AG04450 (cell line): Measurements from ENCODE around the gene RASSF1. TPM values are rescaled to one million over a fixed set of nuclear protein-coding genes. Genes with fewer than 3 reads are reported as not detected.

Experiments
- CTCF ChIA-PET: fragments of 300-600, 350-600 bp; formaldehyde crosslinking; extraction: SDS; loops from one replicate; lab custom pipeline; 2022; ENCODE audit warnings: antibody characterized with exemption, inconsistent platforms; lab: Charles Lee
- POLR2A ChIA-PET: fragments of 350-600 bp; formaldehyde crosslinking; extraction: SDS; loops from one replicate; lab custom pipeline; 2021; ENCODE audit warnings: antibody characterized with exemption, inconsistent platforms; lab: Yijun Ruan, JAX
- DNase-seq: peaks from one replicate; pipeline ENCODE4 v3.0.0-alpha.2; 2011; ENCODE audit warnings: low read depth, low spot score
- H3K27ac ChIP-seq: one replicate; pipeline ENCODE4 v1.5.1; 2012; ENCODE audit warnings: low read depth, low read length, control low read depth
- H3K27me3 ChIP-seq: one replicate; pipeline ENCODE4 v1.6.0; 2012; ENCODE audit warnings: low read length; ENCODE audit not compliant: control insufficient read depth, insufficient read depth
- H3K4me3 ChIP-seq: 2 replicates; pipeline ENCODE4 v1.5.1; 2011; ENCODE audit warnings: mild to moderate bottlenecking, low read depth, low read length, control low read depth
- H3K9me3 ChIP-seq: 2 replicates; pipeline ENCODE4 v1.5.1; 2012; ENCODE audit warnings: low read length; ENCODE audit not compliant: control insufficient read depth, insufficient read depth
- polyA plus RNA-seq: library from polyadenylated mRNA; depleted of rRNA; stranded (reverse); fragments of >200 nt; gene quantifications from 2 replicates; pipeline ENCODE4 v1.2.3, GENCODE V29; 2011
- TF ChIP-seq, protein P1 (sequence below): IDR thresholded peaks from 2 replicates; pipeline ENCODE4 v1.5.1; 2011; ENCODE audit warnings: low read depth, low read length, control low read depth, inconsistent platforms

Gene RASSF1
- polyA plus RNA-seq, 1 experiment, result 25.1 TPM

DNA sequence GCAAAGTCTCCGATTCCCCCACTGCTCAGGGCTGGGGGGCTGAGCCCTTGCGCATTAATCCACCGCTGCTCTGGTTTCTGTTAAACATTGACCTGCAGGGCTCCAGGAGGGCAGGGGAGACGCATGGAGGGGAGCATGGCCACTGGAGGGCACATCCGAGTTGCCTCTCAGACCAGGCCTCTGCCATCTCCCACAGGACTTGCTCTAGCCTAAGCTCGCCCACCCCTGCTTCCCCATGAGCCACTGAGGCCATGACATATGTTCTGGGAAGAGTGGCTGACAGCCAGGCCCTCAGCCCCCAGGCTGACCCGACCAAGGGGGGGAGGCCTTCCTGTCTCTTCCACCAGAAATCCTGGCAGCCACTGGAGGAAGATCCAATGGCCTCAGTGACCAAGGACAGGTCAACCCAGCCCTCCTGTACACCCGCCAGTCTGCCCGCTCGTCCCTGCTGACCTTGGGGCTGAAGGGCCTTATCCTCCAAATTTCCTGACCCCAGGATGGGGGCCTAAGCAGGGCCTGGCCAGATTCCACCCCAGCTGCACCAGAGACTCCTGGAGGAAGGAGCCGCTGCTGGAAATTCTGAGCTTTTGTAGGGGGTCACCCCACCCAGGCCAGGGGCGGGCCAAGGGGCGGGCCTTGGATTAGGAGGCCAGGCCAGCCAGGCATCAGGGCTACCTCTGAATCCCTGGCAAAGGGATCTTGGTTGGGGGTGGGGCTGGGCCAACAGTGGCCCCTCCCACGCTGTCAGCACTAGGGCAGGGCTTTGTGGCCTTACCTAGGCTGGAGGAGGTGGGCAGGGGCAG lies 37.4 kb downstream of the RASSF1 start, which contains the start of gene HYAL1:
Gene HYAL1 (minus strand): TSS at position 562 of the 803 bp plus-strand sequence. CDS start 618 bp downstream, outside the sequence.
- H3K4me3 ChIP-seq, result no peak within 1 kb of the TSS
- POLR2A ChIA-PET, result no interaction called here
- H3K27me3 ChIP-seq, result no peaks in the 10 kb centered on the region
- DNase-seq, result no peak
- CTCF ChIA-PET, result no interaction called here
- TF ChIP-seq, protein P1, sequence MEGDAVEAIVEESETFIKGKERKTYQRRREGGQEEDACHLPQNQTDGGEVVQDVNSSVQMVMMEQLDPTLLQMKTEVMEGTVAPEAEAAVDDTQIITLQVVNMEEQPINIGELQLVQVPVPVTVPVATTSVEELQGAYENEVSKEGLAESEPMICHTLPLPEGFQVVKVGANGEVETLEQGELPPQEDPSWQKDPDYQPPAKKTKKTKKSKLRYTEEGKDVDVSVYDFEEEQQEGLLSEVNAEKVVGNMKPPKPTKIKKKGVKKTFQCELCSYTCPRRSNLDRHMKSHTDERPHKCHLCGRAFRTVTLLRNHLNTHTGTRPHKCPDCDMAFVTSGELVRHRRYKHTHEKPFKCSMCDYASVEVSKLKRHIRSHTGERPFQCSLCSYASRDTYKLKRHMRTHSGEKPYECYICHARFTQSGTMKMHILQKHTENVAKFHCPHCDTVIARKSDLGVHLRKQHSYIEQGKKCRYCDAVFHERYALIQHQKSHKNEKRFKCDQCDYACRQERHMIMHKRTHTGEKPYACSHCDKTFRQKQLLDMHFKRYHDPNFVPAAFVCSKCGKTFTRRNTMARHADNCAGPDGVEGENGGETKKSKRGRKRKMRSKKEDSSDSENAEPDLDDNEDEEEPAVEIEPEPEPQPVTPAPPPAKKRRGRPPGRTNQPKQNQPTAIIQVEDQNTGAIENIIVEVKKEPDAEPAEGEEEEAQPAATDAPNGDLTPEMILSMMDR, result no peak; the same call in 1 of the 2 replicates
- H3K9me3 ChIP-seq, result peaks cover 17% of the 10 kb centered on the region
- H3K27ac ChIP-seq, result no peak within 1 kb of the TSS

DNA sequence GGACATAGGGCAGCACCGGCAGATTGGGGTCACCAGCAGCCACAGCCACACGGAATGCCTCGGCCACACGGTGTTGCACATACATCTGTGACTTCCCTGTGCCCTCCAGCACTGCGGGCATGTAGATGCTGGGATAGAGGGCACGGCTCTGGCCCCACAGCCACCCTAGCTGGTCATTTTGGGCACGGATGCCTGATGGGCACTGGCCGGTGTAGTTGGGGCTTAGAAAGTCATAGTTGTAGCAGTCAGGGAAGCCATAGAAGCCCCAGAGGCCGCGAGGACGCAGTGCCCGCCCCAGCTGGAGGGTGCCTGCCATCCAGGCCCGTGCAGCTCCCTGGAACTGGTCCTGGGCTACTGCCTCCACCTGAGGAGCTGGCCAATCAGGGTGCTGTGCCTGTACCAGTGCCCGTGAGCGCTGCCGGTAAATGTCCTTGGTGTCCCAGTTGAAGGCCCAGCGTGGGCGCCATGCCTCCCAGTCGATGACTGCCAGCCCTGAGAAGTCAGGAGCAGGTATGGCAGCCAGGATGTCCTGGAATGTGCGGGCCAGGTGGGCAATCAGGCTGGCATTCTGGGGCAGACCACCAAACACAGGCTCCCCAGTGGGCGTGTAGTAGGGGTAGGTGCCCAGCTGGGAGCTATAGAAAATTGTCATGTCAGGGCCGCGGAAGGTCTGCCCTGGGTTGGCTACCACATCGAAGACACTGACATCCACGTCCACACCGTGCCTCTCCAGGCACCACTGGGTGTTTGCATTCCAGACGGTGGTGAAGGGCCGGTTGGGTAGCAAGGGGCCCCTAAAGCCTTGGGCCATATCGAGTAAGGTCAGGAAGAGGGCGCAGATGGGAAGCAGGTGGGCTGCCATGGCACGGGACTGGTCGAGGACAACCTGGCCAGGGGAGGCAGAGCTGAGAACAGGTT lies 38.3 kb downstream of the RASSF1 start:
- Histone ChIP-seq H3K27ac (no peak overlapping the region), H3K9me3 (peaks cover 9% of the 10 kb centered on the region), H3K27me3 (no peaks in the 10 kb centered on the region), H3K4me3 (no peak overlapping the region)
- CTCF ChIA-PET, result no interaction called here
- POLR2A ChIA-PET, result no interaction called here
- TF ChIP-seq, protein P1, result no peak
- no peak for DNase-seq

DNA sequence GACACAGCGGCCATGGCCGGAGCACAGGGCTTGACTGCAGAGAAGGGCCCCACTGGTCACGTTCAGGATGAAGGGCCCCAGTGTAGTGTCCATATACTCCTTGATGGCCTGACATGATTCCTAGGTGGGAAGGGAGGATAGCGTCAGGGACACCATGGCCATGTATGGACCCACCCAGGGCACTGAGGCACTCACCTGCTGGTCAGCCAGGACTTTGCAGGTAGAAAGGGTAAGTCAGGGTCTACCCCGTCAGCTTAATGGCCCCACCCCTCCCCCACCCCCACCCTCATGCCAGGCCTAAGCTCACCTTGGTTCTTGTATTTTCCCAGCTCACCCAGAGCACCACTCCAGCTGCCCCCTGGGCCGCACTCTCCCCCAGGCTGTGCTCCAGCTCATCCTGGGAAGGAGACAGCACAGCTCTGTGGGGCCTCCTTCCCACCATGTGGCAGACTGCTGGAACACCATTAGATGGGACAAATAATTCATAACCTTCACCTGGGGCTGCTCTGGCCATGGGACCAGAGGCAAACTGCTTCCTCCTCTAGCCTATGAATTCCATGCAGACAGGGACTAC lies 39.9 kb downstream of the RASSF1 start:
- no peak for DNase-seq
- ChIA-PET POLR2A (no interaction called here), CTCF (interaction anchor here (1.0 kb wide), 1 partner anchor 54 kb away, joined by 3 read pairs; no protein-coding TSS in a partner anchor)
- H3K9me3 ChIP-seq, result no peaks in the 10 kb centered on the region; the same call in 1 of the 2 replicates
- no peaks in the 10 kb centered on the region for H3K27me3 ChIP-seq
- TF ChIP-seq, protein P1, result no peak
- no peak overlapping the region for H3K4me3 ChIP-seq
- no peak overlapping the region for H3K27ac ChIP-seq

DNA sequence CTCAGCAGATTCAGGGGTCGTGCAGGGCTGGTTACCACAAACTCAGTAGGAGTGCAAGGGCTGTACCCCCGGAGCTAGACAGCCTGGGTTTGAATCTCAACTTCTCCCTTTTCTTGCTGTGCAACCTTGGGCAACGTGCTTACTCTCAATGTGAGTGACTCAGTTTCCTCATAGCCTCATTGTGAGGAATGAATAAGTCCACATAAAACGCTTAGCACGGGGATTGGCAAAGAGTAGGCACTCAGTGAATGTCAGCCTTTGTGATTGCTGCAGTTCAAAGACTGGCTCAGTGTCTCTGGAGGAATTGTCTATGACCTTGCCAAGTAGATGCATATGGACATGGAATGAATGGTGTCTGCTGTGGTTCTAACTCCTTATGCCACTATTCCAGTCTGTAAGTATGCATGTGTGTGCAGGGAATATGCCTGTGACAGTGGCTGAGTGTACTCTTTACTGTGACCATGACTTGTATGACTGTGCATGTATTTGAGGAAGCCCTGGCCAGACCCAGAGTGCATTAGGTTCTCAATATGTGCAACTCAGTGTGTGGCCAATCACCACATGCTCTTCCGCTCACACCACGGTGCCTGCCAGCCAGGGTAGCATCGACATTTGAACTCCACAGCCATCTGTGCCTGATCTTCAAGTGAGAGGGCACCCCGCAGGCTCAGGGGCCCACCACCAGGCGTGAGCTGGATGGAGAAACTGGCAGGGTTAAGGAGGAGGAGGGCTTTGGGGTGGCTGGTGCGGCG lies 40.5 kb downstream of the RASSF1 start:
- peak overlapping the region; percentile 66 for H3K4me3 ChIP-seq
- no peak for DNase-seq
- H3K27me3 ChIP-seq, result no peaks in the 10 kb centered on the region
- no peaks in the 10 kb centered on the region; the same call in 1 of the 2 replicates for H3K9me3 ChIP-seq
- CTCF ChIA-PET, result interaction anchor here (1.4 to 1.5 kb wide), 2 partner anchors 24 to 54 kb away, joined by 5 to 10 read pairs; no protein-coding TSS in a partner anchor
- TF ChIP-seq, protein P1, result no peak
- H3K27ac ChIP-seq, result peak overlapping the region; percentile 25
- POLR2A ChIA-PET, result interaction anchor here (0.5 to 1.3 kb wide), 9 partner anchors 15 to 1272 kb away, joined by 3 to 5 read pairs (median 4); partner anchors contain the start of genes CYB561D2, GNAI2 and NPRL2
